T-helper 2 cell treated with Interferon-gamma antibody and Interleukin-4, amounts not matched to agents 5 μg/mL and 100 μg/mL, for 36 hours (primary cell): ENCODE results near the gene INVS.

Experiments
- DNase-seq: peaks from one replicate; pipeline ENCODE4 v3.0.0; 2021; ENCODE audit warnings: low spot score
- H3K27ac Mint-ChIP-seq: one replicate; pipeline ENCODE4 v1.8.0; 2021; ENCODE audit warnings: mild to moderate bottlenecking, mixed read lengths
- H3K27me3 Mint-ChIP-seq: one replicate; pipeline ENCODE4 v1.8.0; 2021; ENCODE audit warnings: low read depth, mixed read lengths
- H3K36me3 Mint-ChIP-seq: one replicate; pipeline ENCODE4 v1.8.0; 2021; ENCODE audit warnings: low read depth, mixed read lengths
- H3K4me1 Mint-ChIP-seq: one replicate; pipeline ENCODE4 v1.8.0; 2021; ENCODE audit warnings: low read depth, mixed read lengths
- H3K4me3 Mint-ChIP-seq: one replicate; pipeline ENCODE4 v1.8.0; 2022; ENCODE audit warnings: mild to moderate bottlenecking, moderate library complexity, mixed read lengths
- H3K9me3 Mint-ChIP-seq: one replicate; pipeline ENCODE4 v1.8.0; 2021; ENCODE audit warnings: mixed read lengths

Gene INVS

DNA sequence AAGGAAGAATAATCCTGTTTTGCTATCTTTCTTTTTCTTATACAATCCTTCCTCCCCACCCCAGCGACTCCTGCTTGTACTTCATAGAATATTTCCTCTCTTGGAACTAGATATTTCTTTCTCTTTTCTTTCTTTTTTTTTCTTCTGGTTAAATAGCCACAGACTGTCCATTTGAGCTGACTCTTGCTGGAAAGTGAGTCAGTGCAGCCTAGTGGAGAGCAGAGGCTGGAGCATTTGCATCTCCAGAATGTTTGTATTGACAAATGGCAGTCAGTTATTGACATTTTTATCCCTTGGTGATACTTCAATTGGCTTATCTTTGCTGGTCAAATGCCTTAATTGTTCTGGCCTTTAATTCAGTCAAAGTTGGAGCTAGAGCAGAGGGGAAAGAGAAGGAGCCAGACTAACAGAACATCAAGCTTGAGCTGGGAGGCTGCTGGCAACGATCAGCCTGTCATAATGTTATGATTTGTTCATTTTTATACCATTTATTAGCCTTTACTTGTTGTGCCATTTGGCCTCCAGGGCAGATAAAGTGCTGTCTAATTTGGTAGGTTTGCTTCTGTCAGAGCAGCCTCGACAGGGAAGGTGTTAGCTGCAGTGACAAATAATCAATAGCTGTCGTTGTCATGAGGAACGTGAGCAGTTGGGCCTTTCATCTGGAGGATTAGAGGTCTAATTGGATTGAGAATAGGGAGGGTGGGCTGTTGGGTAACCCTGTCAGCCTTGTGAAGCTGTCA is 69.0 kb downstream of the INVS start:
- peaks cover 8% of the 10 kb centered on the region for H3K36me3 Mint-ChIP-seq
- H3K4me3 Mint-ChIP-seq = no peak overlapping the region
- no peak overlapping the region for H3K27ac Mint-ChIP-seq
- no peaks in the 10 kb centered on the region for H3K4me1 Mint-ChIP-seq
- peaks cover 9% of the 10 kb centered on the region for H3K9me3 Mint-ChIP-seq
- DNase-seq = no peak
- H3K27me3 Mint-ChIP-seq = no peaks in the 10 kb centered on the region

DNA sequence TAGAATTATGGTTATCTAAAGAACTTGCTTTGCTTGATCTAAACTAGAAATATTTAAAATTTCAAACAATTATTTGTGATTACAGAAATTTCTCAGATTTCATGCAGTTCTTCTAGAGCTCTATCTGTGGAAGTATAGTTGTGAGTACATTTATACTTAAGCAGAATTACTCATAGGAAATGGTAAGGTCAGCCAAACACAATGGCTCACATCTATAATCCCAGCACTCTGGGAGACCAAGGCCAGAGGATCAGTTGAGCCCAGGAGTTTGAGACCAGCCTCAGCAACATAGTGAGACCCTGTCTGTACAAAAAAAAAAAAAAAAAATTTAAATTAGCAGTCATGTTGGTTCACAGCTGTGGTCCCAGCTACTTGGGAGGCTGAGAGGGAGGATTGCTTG is 71.0 kb downstream of the INVS start:
- Mint-ChIP-seq H3K4me3 (no peak overlapping the region), H3K4me1 (no peaks in the 10 kb centered on the region), H3K27ac (no peak overlapping the region), H3K27me3 (no peaks in the 10 kb centered on the region), H3K36me3 (peaks cover 15% of the 10 kb centered on the region), H3K9me3 (peaks cover 25% of the 10 kb centered on the region)
- DNase-seq = no peak

DNA sequence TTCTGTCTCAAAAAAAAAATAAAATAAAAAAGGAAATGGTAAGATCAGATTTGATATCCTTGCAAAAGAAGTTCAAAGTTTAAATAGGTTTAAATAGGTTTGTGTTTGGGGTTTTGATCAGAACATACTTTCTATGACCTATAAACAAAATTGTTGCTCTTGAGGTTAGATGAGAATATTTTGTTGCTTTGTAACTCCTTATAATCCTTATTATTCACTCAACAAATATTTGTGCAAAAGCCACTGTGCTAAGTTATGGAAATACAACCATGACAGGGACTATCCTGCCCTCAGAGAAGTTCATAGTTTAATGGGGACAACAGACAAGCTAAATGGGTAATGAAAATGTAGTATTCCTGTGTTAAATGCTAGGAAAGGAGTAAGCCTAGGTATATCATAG is 71.5 kb downstream of the INVS start:
- peaks cover 16% of the 10 kb centered on the region for H3K36me3 Mint-ChIP-seq
- peaks cover 27% of the 10 kb centered on the region for H3K9me3 Mint-ChIP-seq
- DNase-seq = no peak
- no peaks in the 10 kb centered on the region for H3K27me3 Mint-ChIP-seq
- no peak overlapping the region for H3K27ac Mint-ChIP-seq
- no peak overlapping the region for H3K4me3 Mint-ChIP-seq
- H3K4me1 Mint-ChIP-seq = no peaks in the 10 kb centered on the region

DNA sequence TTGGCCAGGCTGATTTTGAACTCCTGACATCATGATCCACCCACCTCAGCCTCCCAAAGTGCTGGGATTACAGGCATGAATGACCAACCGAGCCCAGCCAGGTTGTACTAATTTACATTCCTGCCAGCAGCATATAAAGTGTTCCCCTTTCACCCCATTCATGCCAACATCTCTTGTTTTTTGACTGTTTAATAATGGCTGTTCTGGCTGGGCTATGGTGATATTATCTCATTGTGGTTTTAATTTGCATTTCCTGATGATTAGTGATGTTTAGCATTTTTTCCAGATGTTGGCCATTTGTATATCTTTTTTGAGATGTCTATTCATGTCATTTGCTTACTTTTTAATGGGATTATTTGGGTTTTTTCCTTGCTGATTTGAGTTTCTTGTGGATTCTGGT is 87.3 kb downstream of the INVS start:
- no peak for DNase-seq
- Mint-ChIP-seq H3K36me3 (peaks cover 17% of the 10 kb centered on the region), H3K4me3 (no peak overlapping the region), H3K4me1 (peaks cover 4% of the 10 kb centered on the region), H3K27ac (no peak overlapping the region), H3K27me3 (no peaks in the 10 kb centered on the region), H3K9me3 (peaks cover 43% of the 10 kb centered on the region)

DNA sequence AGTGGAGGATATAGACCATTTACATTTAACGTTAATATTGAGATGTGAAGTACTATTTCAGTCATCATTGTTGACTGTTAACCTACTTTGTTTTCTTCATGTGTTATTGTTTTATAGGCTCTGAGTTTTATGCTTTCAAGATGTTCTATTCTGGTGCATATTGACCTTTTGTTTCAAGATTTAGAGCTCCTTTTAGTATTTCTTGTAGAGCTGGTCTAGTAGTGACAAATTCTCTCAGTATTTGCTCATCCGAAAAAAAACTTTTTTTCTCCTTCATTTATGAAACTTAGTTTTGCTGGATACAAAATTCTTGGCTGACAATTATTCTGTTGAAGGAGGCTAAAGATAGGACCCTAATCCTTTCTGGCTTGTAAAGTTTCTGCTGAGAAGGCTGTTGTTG is 91.3 kb downstream of the INVS start:
- no peak for DNase-seq
- Mint-ChIP-seq H3K27me3 (no peaks in the 10 kb centered on the region), H3K27ac (no peak overlapping the region), H3K4me1 (peaks cover 4% of the 10 kb centered on the region), H3K36me3 (peaks cover 22% of the 10 kb centered on the region), H3K9me3 (peaks cover 47% of the 10 kb centered on the region), H3K4me3 (no peak overlapping the region)

DNA sequence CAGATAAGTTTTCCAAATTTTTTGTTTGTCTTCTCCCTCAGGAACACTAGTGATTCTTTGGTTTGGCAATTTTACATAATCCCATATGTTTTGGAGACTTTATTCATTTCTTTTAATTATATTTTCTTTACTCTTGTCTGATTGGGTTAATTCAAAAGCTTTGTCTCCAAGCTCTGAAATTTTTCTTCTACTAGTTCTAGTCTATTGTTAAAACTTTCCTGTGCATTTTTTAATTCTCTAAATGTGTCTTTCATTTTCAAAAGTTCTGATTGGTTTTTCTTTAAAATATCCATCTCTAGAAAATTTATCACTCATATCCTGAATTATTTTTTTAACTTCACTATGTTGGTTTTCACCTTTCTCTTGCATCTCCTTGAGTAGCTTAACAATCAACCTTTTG is 92.2 kb downstream of the INVS start:
- H3K36me3 Mint-ChIP-seq = peaks cover 22% of the 10 kb centered on the region
- H3K9me3 Mint-ChIP-seq = peaks cover 47% of the 10 kb centered on the region
- peaks cover 4% of the 10 kb centered on the region for H3K4me1 Mint-ChIP-seq
- no peak overlapping the region for H3K4me3 Mint-ChIP-seq
- no peak overlapping the region for H3K27ac Mint-ChIP-seq
- no peaks in the 10 kb centered on the region for H3K27me3 Mint-ChIP-seq
- no peak for DNase-seq

DNA sequence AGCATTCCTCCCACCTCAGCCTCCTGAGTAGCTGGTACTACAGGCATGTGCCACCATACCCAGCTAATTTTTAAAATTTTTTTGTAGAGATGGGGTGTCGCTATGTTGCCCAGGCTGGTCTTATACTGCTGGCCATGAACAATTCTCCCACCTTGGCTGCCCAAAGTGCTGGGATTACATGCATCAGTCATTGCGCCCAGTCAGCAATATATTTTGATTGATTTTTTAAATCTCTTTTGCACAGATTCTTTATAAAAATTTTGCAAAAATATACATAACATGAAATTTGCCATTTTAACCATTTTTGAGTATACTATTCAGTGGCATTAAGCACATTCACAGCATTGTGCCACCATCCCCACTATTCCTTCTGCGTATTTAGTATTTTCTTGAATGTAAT is 94.0 kb downstream of the INVS start:
- no peak for DNase-seq
- H3K27ac Mint-ChIP-seq = no peak overlapping the region
- no peaks in the 10 kb centered on the region for H3K4me1 Mint-ChIP-seq
- no peak overlapping the region for H3K4me3 Mint-ChIP-seq
- peaks cover 14% of the 10 kb centered on the region for H3K36me3 Mint-ChIP-seq
- H3K27me3 Mint-ChIP-seq = no peaks in the 10 kb centered on the region
- H3K9me3 Mint-ChIP-seq = peaks cover 42% of the 10 kb centered on the region

DNA sequence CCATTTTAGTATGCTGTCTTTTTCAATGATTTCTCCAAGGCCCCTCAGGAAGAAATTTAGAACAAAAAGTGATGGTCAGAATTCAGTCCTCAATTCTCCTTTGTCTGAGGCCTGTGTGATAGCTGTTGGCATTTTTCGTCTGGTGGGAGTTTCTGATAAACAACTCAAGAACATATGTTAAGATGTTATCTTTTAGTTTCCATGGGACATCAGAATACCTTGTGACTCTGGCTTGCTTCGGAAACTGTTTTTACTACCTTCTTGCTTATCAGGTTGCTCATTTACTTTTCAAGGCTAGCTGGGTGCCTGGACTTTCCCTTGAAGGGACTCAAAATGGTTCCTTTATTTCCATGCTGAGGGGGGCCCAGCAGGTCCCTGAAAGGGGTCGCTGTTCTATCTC is 97.2 kb downstream of the INVS start:
- H3K4me3 Mint-ChIP-seq = no peak overlapping the region
- H3K27me3 Mint-ChIP-seq = no peaks in the 10 kb centered on the region
- peaks cover 9% of the 10 kb centered on the region for H3K36me3 Mint-ChIP-seq
- no peak for DNase-seq
- H3K9me3 Mint-ChIP-seq = peaks cover 26% of the 10 kb centered on the region
- no peaks in the 10 kb centered on the region for H3K4me1 Mint-ChIP-seq
- no peak overlapping the region for H3K27ac Mint-ChIP-seq

DNA sequence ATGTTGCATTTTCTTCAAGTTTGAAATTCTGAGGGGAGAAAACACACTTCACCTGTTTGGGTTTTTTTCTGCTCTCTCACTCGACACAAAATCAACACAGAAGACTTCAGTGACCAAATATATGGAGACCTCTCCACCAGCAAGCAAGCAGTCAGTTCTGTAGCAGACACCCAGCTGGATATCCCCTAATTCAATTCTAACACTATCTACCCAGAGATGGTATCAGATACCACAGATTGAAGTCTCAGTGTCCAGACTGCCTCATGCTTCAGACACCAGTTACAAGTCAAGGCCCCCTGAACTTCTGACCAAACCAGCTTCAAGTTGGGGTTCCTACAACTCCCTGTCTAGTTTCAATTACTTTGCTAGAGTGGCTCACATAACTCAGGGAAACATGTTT is 97.8 kb downstream of the INVS start:
- no peak overlapping the region for H3K4me3 Mint-ChIP-seq
- no peak for DNase-seq
- H3K9me3 Mint-ChIP-seq = peaks cover 20% of the 10 kb centered on the region
- no peaks in the 10 kb centered on the region for H3K4me1 Mint-ChIP-seq
- peaks cover 5% of the 10 kb centered on the region for H3K36me3 Mint-ChIP-seq
- no peak overlapping the region for H3K27ac Mint-ChIP-seq
- no peaks in the 10 kb centered on the region for H3K27me3 Mint-ChIP-seq

DNA sequence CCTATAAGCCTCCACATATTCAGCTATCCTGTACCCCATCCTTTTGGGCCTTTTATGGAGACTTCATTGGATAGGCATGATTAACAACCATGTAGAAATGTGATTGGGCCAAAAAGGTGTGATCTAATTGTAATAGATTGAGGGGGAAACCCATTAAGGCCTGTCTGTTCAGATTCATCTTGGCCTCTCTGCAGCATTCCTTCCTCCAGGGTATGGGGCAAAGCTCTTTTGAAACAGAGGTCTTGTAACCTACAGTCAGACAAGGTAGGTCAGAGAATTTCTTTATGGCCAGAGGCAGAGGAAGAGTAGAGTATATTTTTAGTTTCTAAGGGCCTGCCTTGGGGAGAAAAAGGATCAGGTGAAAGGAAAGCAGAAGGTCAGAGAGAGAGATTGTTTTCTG is 98.5 kb downstream of the INVS start:
- no peaks in the 10 kb centered on the region for H3K27me3 Mint-ChIP-seq
- H3K9me3 Mint-ChIP-seq = peaks cover 14% of the 10 kb centered on the region
- DNase-seq = no peak
- H3K4me1 Mint-ChIP-seq = no peaks in the 10 kb centered on the region
- no peak overlapping the region for H3K4me3 Mint-ChIP-seq
- H3K27ac Mint-ChIP-seq = no peak overlapping the region
- H3K36me3 Mint-ChIP-seq = peaks cover 4% of the 10 kb centered on the region

DNA sequence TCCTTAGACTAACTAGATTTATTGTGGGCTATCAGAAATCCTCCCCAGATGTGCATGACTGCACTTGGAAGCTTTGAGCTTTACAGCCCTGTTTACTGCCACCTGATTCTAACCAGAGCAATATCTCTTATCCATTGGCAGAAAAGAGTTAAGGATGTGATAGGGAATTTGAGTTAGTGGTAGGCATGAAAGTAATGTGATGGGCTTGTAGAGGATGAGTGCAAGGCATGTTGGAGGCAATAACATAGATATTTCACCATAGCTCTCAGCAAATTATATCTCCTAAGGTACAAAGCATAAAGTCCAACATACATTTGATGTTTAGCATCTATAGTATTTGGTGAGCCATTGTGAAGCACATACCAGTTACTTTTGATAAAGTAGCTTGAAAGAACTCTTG is 103.8 kb downstream of the INVS start:
- Mint-ChIP-seq H3K4me1 (peaks cover 2% of the 10 kb centered on the region), H3K27ac (no peak overlapping the region)

DNA sequence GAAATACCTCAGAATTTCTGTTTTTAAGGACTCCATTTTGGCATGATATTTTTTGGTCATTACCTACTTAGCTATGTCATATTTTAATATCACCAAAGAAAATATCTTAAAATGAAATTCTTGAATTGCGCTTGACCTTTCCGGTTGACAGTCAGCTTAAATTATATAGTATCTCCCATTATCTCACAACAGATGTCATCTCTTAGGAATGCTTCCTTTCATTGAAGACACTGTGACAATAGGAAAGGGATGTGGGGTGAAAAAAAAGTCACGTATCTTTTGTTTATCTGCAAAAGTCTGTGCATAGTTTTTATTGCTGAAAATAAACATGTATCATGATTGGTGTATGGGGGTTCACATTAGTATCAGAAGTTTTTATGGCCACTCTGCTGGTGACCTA is 105.8 kb downstream of the INVS start:
- H3K36me3 Mint-ChIP-seq = peaks cover 4% of the 10 kb centered on the region
- no peak overlapping the region for H3K4me3 Mint-ChIP-seq
- no peak for DNase-seq
- no peak overlapping the region for H3K27ac Mint-ChIP-seq
- H3K27me3 Mint-ChIP-seq = no peaks in the 10 kb centered on the region
- peaks cover 2% of the 10 kb centered on the region for H3K4me1 Mint-ChIP-seq
- peaks cover 11% of the 10 kb centered on the region for H3K9me3 Mint-ChIP-seq

More for the DNA sequence above, 103.8 kb downstream of the INVS start:
- H3K9me3 Mint-ChIP-seq = peaks cover 14% of the 10 kb centered on the region
- no peaks in the 10 kb centered on the region for H3K27me3 Mint-ChIP-seq
- H3K36me3 Mint-ChIP-seq = peaks cover 4% of the 10 kb centered on the region
- DNase-seq = no peak
- no peak overlapping the region for H3K4me3 Mint-ChIP-seq

DNA sequence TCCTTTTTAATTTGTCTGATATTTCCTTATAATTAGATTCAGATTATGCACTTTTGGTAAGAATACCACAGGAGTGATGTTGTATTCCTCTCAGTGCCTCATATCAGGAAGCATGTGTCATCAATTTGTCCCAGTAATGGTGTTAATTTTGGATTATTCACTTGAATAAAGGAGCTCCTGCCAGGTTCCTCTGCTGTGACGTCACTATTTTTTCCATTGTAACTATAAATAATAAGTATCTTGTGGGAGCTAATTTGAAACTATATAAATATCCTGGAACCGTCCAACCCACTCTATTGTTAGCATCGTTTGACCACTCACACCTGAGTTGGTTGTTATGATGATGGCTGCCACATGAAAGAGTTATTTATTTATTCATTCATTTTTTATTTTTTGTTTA is 107.9 kb downstream of the INVS start:
- Mint-ChIP-seq H3K36me3 (peaks cover 1% of the 10 kb centered on the region), H3K27me3 (no peaks in the 10 kb centered on the region), H3K4me1 (peaks cover 10% of the 10 kb centered on the region), H3K27ac (no peak overlapping the region), H3K9me3 (no peaks in the 10 kb centered on the region), H3K4me3 (no peak overlapping the region)
- DNase-seq = no peak

DNA sequence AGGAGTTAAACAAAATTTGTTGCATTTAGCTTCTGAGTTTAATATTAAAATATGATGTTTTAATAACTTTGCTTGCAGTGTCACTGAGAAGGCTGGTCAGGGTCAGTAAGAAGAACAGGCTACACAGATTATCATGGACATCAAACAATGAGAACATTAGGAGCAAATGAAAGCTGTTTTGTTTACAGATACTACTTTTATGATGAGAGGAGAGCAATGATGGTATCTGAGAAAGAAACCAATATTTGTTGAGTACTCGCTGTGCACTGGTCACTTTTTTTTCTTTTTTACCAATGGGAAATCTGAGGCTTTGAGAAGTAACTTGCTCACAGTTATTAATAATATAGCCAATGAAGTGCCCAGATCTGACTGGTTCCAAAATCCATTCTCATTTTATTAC is 109.6 kb downstream of the INVS start:
- H3K27me3 Mint-ChIP-seq = no peaks in the 10 kb centered on the region
- no peak overlapping the region for H3K4me3 Mint-ChIP-seq
- H3K9me3 Mint-ChIP-seq = no peaks in the 10 kb centered on the region
- DNase-seq = no peak
- peaks cover 1% of the 10 kb centered on the region for H3K36me3 Mint-ChIP-seq
- H3K27ac Mint-ChIP-seq = no peak overlapping the region
- H3K4me1 Mint-ChIP-seq = peaks cover 10% of the 10 kb centered on the region

DNA sequence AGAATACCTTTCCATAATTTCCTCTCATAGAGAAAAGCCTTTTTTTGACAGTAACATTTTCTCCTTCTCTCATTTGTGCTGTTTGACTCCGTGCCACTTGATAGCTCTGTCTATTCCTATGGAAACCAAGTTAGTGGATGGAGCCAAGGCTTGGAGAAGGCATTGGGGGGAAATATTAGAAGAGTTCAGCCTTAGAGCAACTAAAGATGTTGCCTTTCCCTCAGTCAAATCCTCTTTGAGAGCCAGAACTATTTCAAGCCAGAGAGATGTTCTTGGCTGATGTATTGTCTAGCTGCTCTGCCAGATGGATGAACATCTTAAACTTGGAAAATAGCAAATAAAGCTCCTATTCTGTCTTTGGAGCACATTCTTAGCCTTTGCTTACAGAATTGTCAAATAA is 112.4 kb downstream of the INVS start:
- Mint-ChIP-seq H3K36me3 (peaks cover 1% of the 10 kb centered on the region), H3K9me3 (no peaks in the 10 kb centered on the region), H3K4me3 (no peak overlapping the region), H3K27ac (no peak overlapping the region), H3K4me1 (peaks cover 8% of the 10 kb centered on the region), H3K27me3 (no peaks in the 10 kb centered on the region)
- no peak for DNase-seq
